Adrenal gland (tissue), 12 donors: Measurements from ENCODE around the gene UNC5C. TPM values are rescaled to one million over a fixed set of nuclear protein-coding genes. Genes with fewer than 3 reads are reported as not detected.

Experiments
- DNase-seq, 7 donors: peaks; one replicate each; pipeline ENCODE4 v3.0.0-alpha.2; 2019 to 2020
- H3K27ac ChIP-seq, 5 donors: fragments of 200-600 bp; sonication (generic) in 4 of 5; 1 replicate in 3 of 5; 2 replicates in 2 of 5; pipeline versions ENCODE4 v1.5.1 to v1.8.0; 2016 to 2020; ENCODE audit warnings: mild to moderate bottlenecking in 1 of 5
- H3K27me3 ChIP-seq: fragments of 200-600 bp; 2 replicates; pipeline ENCODE4 v1.8.0; 2021
- H3K36me3 ChIP-seq, 2 donors: fragments of 200-600 bp; replicated peaks in 1 of 2; 1 replicate in 1 of 2; 2 replicates in 1 of 2; pipeline versions ENCODE4 v1.5.1 to v1.8.0; 2018 to 2022
- H3K4me1 ChIP-seq, 2 donors: fragments of 200-600 bp; replicated peaks in 1 of 2; 1 replicate in 1 of 2; 2 replicates in 1 of 2; pipeline versions ENCODE4 v1.5.1 to v1.8.0; 2018 to 2021
- H3K4me3 ChIP-seq, 4 donors: fragments of 200-600 bp; sonication (generic) in 3 of 4; one replicate each; pipeline ENCODE4 v1.5.1; 2016 to 2018
- H3K9me3 ChIP-seq, 3 donors: fragments of 200-600 bp; sonication (generic) in 1 of 3; replicated peaks in 1 of 3; 1 replicate in 2 of 3; 2 replicates in 1 of 3; pipeline versions ENCODE4 v1.5.1 to v1.8.0; 2016 to 2021
- CTCF ChIP-seq, 6 experiments: fragments of 450-650 bp in 4 of 6; fragments of 200-600 bp in 2 of 6; sonication (generic) in 1 of 6; IDR thresholded peaks; 1 replicate in 5 of 6; 2 replicates in 1 of 6; pipeline versions ENCODE4 v1.5.1 to v1.8.0; 2016 to 2021; ENCODE audit warnings: antibody characterized with exemption in 6 of 6, mild to moderate bottlenecking in 2 of 6, moderate library complexity in 1 of 6
- POLR2A ChIP-seq, 2 donors: fragments of 450-650 bp; IDR thresholded peaks; one replicate each; pipeline ENCODE4 v1.6.1; 2017; ENCODE audit warnings: antibody characterized with exemption in 2 of 2, mild to moderate bottlenecking in 2 of 2, moderate library complexity in 1 of 2
- WGBS, 4 donors: extraction: QIAGEN DNeasy Blood & Tissue Kit in 2 of 4; methylation state at CpG; one replicate each; pipeline versions ENCODE4 v1.1.5 to v1.1.7; 2013 to 2017; 5-methylcytosine and 5-hydroxymethylcytosine counted together
- intact Hi-C, 2 donors: fragments of 100-400 bp; cut with DNase I; formaldehyde crosslinking; loops; one replicate each; pipeline versions ENCODE4 v1.14.1 to v1.15.0; 2022 to 2023
- polyA plus RNA-seq, 3 donors: library from polyadenylated mRNA; stranded (reverse); fragments of 200-250 nt in 2 of 3; fragments of 350-450 nt in 1 of 3; fragmentation: Illumina TruSeq in 1 of 3; extraction: RNeasy Lipid Tissue Mini Kit (QIAGEN cat#74804) in 1 of 3; gene quantifications; one replicate each; pipeline ENCODE4 v1.2.3, GENCODE V29; 2013 to 2014
- total RNA-seq, 9 donors: library from RNA; depleted of rRNA in 4 of 9; stranded (reverse); fragments of >200 nt in 4 of 9; fragments of 120-200 nt in 1 of 9; fragmentation: NEBNext Ultra II Directional in 1 of 9; extraction: Animal tissue kit (Norgen Biotek cat#: 25700) in 1 of 9; gene quantifications; one replicate each; pipeline versions ENCODE4 v1.1.0 to v1.2.4, GENCODE V29; 2013 to 2023
- donor health status: healthy with polysubstance abuse.
- donor health status: Bipolar disorder and iron deficiency.
- donor health status: DM: yes; HTN: yes; CAD: no.
- donor health status: DM: no; HTN: no; CAD: no.
- donor health status: DM: no; HTN: no; CAD: no.
- donor health status: DM: yes; HTN: yes; CAD: no.

Gene UNC5C
- total and polyA plus RNA-seq, 12 donors, result 4.7 to 33.5 (median 23.8) TPM

- H3K4me3 ChIP-seq, result no peak overlapping the region
- TF ChIP-seq POLR2A (IDR thresholded peaks at IDR 0.05) (no peak), CTCF (IDR thresholded peaks at IDR 0.05) (no peak)
- no peak overlapping the region for H3K27ac ChIP-seq
- intact Hi-C loops, result no loop called here
- no peaks in the 10 kb centered on the region for H3K36me3 ChIP-seq
- no peak for DNase-seq
- peaks cover 4 to 19% of the 10 kb centered on the region in 2 donors for H3K4me1 ChIP-seq
- no peaks in the 10 kb centered on the region for H3K9me3 ChIP-seq
- no peaks in the 10 kb centered on the region for H3K27me3 ChIP-seq
Observed at GRCh38 chr4:95505799-95506198, 43.0 kb downstream of the UNC5C start.

- H3K4me3 ChIP-seq, result no peak overlapping the region
- no peaks in the 10 kb centered on the region for H3K36me3 ChIP-seq
- intact Hi-C loops, result no loop called here
- peaks cover under 1 to 18% of the 10 kb centered on the region in 2 donors for H3K4me1 ChIP-seq
- H3K27ac ChIP-seq, result no peak overlapping the region
- no peak for DNase-seq
- no peaks in the 10 kb centered on the region for H3K27me3 ChIP-seq
- H3K9me3 ChIP-seq, result no peaks in the 10 kb centered on the region
- no peak for TF ChIP-seq CTCF (IDR thresholded peaks at IDR 0.05)
- TF ChIP-seq POLR2A (IDR thresholded peaks at IDR 0.05), result no peak
- 63 to 84% (median 70%) methylated on average over 2 of the region's 2 CpGs for WGBS, 4 donors
Observed at GRCh38 chr4:95505151-95505550, 43.6 kb downstream of the UNC5C start.

GRCh38 chr4:95504501-95504900, 44.3 kb downstream of the UNC5C start:
- Histone ChIP-seq H3K9me3 (no peaks in the 10 kb centered on the region), H3K4me3 (no peak overlapping the region), H3K4me1 (peaks cover 0 to 21% of the 10 kb centered on the region in 2 donors), H3K27me3 (no peaks in the 10 kb centered on the region), H3K27ac (no peak overlapping the region), H3K36me3 (no peaks in the 10 kb centered on the region)
- no peak for TF ChIP-seq CTCF (IDR thresholded peaks at IDR 0.05)
- TF ChIP-seq POLR2A (IDR thresholded peaks at IDR 0.05), result no peak
- DNase-seq, result no peak
- intact Hi-C loops, result no loop called here
- WGBS, 4 donors, result 78 to 83% (median 78%) methylated on average over 3 of the region's 3 CpGs

- 22 to 32% (median 30%) methylated on average over 1 of the region's 1 CpG for WGBS, 4 donors
- no peaks in the 10 kb centered on the region for H3K36me3 ChIP-seq
- no peak overlapping the region for H3K27ac ChIP-seq
- H3K27me3 ChIP-seq, result no peaks in the 10 kb centered on the region
- TF ChIP-seq POLR2A (IDR thresholded peaks at IDR 0.05), result no peak
- no peak for TF ChIP-seq CTCF (IDR thresholded peaks at IDR 0.05)
- no peaks in the 10 kb centered on the region for H3K9me3 ChIP-seq
- H3K4me1 ChIP-seq, result peaks cover 0 to 8% of the 10 kb centered on the region in 2 donors
- no peak overlapping the region for H3K4me3 ChIP-seq
- intact Hi-C loops, result no loop called here
- no peak for DNase-seq
Observed at GRCh38 chr4:95500361-95500760, 48.4 kb downstream of the UNC5C start.
